HT-29 (cell line): ENCODE data around the gene CCNB2. TPM values are rescaled to one million over a fixed set of nuclear protein-coding genes. Genes with fewer than 3 reads are reported as not detected.
"Not testable (repeated sequence)": the region's sequence is repeated elsewhere in the genome, so short reads cannot be mapped to it uniquely, and the experiment has no call there.

Experiments
- DNase-seq: peaks from one replicate; pipeline ENCODE4 v3.0.0-alpha.2; 2015; ENCODE audit warnings: low spot score
- total RNA-seq: library from RNA; depleted of rRNA; stranded (reverse); fragments of >200 nt; shearing (Covaris generic); gene quantifications from 2 replicates; pipeline ENCODE4 v1.2.3, GENCODE V29; 2014; rRNA removed

Gene CCNB2
- total RNA-seq = 84.6 and 89.0 TPM in 2 replicates

DNA sequence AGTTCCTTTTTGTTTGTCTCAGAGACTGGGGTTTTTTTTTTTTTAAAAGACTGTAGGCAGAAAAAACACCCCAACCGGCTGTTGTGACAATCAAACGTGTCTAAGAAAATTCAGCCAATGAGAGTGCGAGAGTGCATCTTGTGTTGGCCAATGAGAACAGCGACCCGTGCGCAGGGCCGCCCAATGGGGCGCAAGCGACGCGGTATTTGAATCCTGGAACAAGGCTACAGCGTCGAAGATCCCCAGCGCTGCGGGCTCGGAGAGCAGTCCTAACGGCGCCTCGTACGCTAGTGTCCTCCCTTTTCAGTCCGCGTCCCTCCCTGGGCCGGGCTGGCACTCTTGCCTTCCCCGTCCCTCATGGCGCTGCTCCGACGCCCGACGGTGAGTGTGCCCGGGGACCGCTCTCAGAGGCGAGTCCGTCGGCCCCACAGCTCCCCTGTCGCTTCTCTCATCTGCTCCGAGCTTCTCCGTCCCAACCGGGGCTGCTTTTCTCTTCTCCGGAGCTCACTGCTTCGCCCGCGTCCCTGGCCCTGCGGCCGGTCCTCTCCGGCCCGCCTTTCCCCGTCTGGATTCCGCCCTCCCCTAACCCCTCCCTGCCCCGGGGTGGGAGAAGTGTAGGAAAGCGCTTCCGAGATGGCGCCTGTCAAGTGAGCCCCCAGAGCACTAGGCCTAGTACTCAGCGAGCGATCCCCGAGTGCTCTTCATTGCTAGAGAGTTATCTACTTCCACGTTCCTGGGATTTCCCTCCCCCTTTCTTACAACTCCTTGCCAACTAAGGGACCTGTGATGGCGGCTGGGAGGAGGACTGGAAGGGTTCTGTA, at the start of gene CCNB2:
Gene CCNB2, plus strand, starts transcription at position 235 of the 821 bp plus-strand sequence. Its CDS starts 123 bp downstream, at position 358.
- DNase-seq = peak; percentile 98

DNA sequence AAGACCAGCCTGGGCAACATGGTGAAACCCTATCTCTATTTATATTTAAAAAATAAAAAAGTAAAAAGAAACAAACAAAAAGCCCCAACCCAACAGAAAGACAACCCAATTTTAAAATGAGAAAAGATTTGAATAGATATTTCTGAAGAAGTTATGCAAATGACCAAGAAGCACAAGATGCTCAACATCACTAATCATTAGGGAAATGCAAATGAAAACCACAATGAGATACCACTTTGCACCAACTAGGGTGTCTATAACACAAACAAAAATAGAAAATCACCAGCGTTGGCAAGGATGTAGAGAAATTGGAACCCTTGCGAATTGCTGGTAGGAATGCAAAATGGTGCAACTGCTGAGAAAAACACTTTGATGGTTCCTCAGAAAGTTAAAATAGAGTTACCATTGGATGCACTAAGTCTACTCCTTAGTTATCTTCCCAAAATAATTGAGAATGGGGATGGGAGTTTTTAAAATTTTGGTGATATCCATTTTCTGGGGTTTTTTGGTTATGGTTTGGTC, 45.8 kb upstream of the CCNB2 start:
- no peak for DNase-seq

- DNase-seq = no peak
Measured at GRCh38 chr15:59060348-59060747, 44.6 kb upstream of the CCNB2 start.

- no peak for DNase-seq
Measured at GRCh38 chr15:59063042-59063441, 41.9 kb upstream of the CCNB2 start.

DNA sequence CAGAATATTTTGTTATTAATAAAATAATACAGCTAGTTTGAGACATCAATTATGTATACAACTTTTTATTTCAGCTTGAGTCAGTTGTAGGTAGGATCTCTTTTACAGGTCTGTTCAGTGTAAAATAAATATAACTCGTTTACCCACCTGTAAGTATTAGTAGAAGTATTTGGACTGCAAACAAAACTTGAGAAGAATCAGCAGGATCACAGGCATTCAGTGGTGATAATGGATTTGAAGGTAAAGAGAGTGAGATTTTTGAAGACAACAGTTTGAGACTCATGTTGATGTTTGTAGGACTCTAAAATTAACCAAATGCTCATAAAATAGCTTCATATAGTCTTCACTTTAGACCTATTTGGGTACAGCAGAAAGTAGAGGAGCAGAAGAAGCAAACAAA, 35.5 kb upstream of the CCNB2 start:
- no peak for DNase-seq

DNA sequence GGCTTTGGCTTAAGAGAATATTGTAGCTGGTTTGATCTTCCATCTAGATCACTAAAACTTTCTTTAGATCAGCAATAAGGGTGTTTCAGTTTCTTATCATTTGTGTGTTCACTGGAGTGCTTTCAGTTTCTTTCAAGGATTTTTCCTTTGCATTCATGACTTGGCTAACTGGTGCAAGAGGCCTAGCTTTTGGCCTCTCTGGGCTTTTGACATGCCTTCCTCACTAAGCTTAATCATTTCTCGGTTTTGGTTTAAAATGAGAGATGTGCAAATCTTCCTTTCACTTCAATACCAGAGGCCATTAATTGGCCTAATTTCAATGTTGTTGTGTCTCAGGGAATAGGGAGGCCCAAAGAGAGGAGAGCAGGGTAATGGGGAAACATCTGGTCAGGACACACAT, 30.3 kb upstream of the CCNB2 start:
- no peak for DNase-seq

GRCh38 chr15:59087731-59088130, 17.2 kb upstream of the CCNB2 start:
- no peak for DNase-seq

GRCh38 chr15:59094077-59094476, 10.9 kb upstream of the CCNB2 start:
- no peak for DNase-seq

DNA sequence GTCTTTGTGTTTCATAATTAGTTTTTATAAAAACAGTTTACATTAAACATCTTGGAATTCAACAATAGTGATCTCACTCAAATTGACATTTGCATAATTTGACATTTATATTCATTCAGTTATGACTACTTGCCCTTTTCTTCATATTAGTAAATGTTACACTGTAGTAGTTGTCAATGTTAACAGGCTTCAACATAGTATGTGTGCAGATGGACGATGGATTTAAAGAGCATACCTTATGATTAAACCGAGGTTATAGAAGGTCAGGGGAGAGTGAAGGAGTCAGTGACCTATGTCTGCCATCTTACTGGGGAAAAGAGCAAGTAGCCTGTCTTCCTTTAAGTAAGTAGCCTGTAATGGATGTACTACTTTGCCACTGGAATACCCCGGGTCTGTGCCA, 8.5 kb upstream of the CCNB2 start:
- no peak for DNase-seq

- no peak for DNase-seq
Measured at GRCh38 chr15:59099162-59099685, 5.7 kb upstream of the CCNB2 start.

- DNase-seq = no peak
Measured at GRCh38 chr15:59104602-59104911, 389 bp upstream of the CCNB2 start.

DNA sequence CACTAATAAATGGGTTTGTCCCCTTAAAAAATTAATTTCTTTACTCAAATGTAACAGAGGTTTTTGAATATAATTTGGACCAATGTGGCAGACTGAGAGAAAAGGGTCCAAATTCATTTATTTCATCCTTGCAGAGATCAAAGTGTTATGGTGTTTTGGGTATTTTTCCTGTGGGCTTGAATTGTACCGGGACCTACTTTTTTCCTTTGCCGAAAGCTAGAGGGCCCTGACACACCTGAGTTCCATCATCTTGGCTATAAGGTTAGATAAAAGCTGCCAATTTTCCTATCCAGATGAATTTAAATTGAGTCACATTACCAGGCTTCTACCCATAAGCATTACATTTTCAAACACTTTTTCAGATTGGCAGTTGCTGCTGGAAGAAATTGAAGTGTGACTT, 908 bp downstream of the CCNB2 start:
- peak; percentile 49 for DNase-seq

GRCh38 chr15:59111251-59111650, 6.3 kb downstream of the CCNB2 start:
- no peak for DNase-seq

- no peak for DNase-seq
Measured at GRCh38 chr15:59115047-59115446, 10.1 kb downstream of the CCNB2 start.

- no peak for DNase-seq
Measured at GRCh38 chr15:59116141-59116540, 11.2 kb downstream of the CCNB2 start.

GRCh38 chr15:59116771-59117170, 11.8 kb downstream of the CCNB2 start:
- no peak for DNase-seq

DNA sequence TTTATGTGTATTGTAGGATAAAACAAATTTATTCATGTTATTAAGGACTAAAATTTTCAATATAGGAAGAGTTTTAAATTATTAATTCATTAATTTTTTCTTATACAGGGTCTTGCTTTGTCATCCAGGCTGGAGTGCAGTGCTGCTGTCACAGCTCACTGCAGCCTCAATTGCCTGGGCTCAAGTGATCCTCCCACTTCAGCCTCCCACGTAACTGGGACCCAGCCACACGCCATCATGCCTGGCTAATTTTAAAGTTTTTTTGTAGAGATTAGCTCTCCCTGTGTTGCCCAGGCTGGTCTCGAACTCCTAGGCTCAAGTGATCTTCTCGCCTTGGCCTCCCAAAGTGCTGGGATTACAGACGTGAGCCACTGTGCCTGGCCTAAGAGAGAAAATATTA, 14.7 kb downstream of the CCNB2 start:
- DNase-seq = no peak

- no peak for DNase-seq
Measured at GRCh38 chr15:59120937-59121336, 16.0 kb downstream of the CCNB2 start.

- DNase-seq = no peak
Measured at GRCh38 chr15:59124261-59124660, 19.3 kb downstream of the CCNB2 start.

GRCh38 chr15:59125683-59126082, 20.7 kb downstream of the CCNB2 start:
- DNase-seq = not testable (repeated sequence)

DNA sequence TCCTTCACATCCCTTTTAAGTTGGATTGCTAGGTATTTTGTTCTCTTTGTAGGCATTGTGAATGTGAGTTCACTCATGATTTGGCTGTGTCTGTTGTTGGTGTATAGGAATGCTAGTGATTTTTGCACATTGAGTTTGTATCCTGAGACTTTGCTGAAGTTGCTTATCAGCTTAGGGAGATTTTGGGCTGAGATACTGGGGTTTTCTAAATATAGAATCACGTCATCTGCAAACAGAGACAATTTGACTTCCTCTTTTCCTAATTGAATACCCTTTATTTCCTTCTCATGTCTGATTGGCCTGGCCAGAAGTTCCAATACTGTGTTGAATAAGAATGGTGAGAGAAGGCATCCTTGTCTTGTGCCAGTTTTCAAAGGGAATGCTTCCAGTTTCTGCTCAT, 22.3 kb downstream of the CCNB2 start:
- DNase-seq = not testable (repeated sequence)

DNA sequence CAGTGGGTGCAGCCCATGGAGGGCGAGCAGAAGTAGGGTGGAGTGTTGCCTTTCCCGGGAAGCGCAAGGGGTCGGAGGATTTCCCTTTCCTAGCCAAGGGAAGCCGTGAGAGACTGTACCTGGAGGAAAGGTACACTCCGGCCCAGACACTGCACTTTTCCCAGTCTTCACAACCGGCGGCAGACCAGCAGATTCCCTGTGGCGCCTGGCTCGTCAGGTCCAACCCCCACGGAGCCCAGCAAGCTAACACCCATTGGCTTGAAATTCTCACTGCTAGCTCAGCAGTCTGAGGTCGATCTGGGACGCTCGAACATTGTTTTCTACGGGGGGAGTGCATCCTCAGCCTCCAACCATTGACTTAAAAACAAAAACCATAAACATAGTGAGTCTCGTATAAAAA, 26.5 kb downstream of the CCNB2 start:
- DNase-seq = no peak

GRCh38 chr15:59131969-59132562, 27.1 kb downstream of the CCNB2 start:
- DNase-seq = peak; percentile 36
